Measurements from ENCODE around the gene COL9A2. TPM values are rescaled to one million over a fixed set of nuclear protein-coding genes. Genes with fewer than 3 reads are reported as not detected.
"Not testable (repeated sequence)": the region's sequence is repeated elsewhere in the genome, so short reads cannot be mapped to it uniquely, and the experiment has no call there.

COL9A2 gene
- total RNA-seq, 1 donor from 2014 or later, result 4.6 TPM

GRCh38 chr1:40341491-40342380 is 24.6 kb upstream of the COL9A2 start:
- no peak overlapping the region for H3K4me3 ChIP-seq (ENCODE audit: low read depth, low read length)
- no peak for DNase-seq (ENCODE audit: low read depth)
- TF ChIP-seq CTCF (conservative IDR thresholded peaks at IDR 0.05; ENCODE audit: low read depth, low read length), result no peak

DNA sequence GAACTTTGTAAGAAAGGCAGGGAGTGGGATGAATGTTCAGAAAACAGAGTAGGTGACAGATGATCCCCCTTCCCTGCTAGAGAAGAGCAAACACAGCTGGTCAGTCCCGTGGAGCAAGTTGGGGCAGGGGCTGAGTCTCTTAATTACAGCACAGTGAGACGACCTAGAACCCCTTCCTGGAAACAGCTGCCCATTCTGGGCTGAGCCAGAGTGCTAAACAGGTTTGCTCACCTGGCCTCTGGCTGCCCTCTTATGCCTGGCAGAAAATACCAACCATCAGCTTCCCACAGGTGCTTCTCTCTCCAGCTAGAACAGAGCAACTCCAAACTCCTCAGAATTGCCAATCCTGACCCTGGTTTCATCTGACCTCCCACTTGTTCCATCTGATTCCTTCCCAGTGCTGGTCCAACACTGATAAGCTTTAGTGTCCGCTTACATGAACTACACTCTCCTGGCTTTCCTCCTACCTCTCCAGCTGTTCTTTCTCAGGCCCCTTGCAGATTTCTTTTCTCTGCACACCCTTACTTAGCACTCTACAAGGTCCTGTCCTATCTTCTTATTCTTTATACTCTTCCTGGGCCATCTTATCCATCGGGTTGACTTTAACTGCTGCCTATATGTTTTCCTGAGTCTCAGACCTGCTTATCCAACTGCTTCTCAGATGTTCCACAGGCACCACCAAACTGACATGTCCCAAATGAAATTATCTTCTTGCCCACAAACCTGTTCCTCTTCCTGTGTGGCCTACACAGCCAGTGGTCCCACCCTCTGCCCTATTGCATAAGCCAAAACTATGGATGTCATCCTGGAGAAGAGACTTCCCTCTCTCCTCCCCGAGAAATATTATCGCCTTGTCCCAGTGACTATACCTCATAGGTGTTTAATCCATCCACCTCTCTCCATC is 22.6 kb upstream of the COL9A2 start:
- H3K4me3 ChIP-seq (ENCODE audit: low read depth, low read length), result no peak overlapping the region
- DNase-seq (ENCODE audit: low read depth), result no peak
- no peak for TF ChIP-seq CTCF (conservative IDR thresholded peaks at IDR 0.05; ENCODE audit: low read depth, low read length)

GRCh38 chr1:40338745-40339419 is 21.8 kb upstream of the COL9A2 start:
- DNase-seq (ENCODE audit: low read depth), result peak; percentile 9
- H3K4me3 ChIP-seq (ENCODE audit: low read depth, low read length), result no peak overlapping the region
- peak; percentile 98 for TF ChIP-seq CTCF (conservative IDR thresholded peaks at IDR 0.05; ENCODE audit: low read depth, low read length)

DNA sequence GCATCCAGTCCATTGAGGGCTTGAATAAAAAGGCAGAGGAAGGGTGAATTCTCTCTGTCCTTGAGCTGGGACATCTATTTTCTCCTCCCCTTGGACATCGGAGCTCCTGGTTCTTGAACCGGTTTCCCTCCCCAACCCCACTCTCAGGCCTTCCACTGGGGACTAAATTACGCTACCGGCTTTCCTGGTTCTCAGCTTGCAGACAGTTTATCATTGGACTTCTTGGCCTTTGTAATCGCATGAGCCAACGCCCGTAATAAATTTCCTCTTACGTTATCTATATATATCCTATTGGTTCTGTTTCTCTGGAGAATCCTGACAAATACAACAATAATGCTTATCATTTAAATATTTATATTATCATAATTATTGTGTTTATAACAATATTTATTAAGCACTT is 20.4 kb upstream of the COL9A2 start:
- no peak for DNase-seq (ENCODE audit: low read depth)
- H3K4me3 ChIP-seq (ENCODE audit: low read depth, low read length), result no peak overlapping the region
- no peak for TF ChIP-seq CTCF (conservative IDR thresholded peaks at IDR 0.05; ENCODE audit: low read depth, low read length)

DNA sequence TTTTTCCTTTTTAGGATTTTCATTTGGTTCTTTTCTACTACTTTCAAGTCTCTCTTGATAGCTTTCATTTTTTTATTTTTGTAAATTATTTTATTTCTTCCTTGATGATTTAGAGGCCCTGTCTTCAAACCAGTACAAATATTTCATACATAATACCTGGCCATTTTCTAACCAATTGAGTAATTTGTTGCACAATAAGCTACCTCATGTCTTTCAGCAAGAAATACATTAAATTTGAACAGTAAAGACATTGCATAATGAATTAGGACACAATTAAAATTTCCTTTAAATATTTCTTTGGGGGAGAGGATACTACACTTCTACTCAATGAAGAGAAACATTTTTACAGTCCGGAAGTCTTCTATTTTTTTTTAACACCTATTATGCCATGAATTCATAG is 15.6 kb upstream of the COL9A2 start:
- no peak for DNase-seq (ENCODE audit: low read depth)
- no peak overlapping the region for H3K4me3 ChIP-seq (ENCODE audit: low read depth, low read length)
- TF ChIP-seq CTCF (conservative IDR thresholded peaks at IDR 0.05; ENCODE audit: low read depth, low read length), result no peak

DNA sequence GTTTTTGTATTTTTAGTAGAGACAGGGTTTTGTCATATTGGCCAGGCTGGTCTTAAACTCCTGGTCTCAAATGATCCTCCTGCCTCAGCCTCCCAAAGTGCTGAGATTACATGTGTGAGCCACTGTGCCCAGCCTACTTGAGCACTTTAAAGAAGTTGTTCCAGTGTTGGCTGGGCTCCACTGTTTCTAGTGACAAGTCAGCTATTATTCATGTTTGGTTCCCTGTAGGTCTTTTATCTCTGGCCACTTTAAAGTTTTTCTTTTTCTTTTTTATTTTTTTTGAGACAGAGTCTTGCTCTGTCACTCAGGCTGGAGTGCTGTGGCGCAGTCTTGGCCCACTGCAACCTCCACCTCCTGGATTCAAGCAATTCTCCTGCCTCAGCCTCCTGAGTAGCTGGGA is 14.3 kb upstream of the COL9A2 start:
- DNase-seq (ENCODE audit: low read depth); H3K4me3 ChIP-seq (ENCODE audit: low read depth, low read length): not testable (repeated sequence)
